DMS53 treated with DMSO at 0.1 percent for 48 hours (cell line): ENCODE measurements around the gene CEP350.

Experiments used
- DNase-seq: peaks from one replicate; lab custom pipeline; 2025; ENCODE audit not compliant: unreplicated experiment; lab: John Stamatoyannopoulos, UW

The CEP350 gene, protein sequence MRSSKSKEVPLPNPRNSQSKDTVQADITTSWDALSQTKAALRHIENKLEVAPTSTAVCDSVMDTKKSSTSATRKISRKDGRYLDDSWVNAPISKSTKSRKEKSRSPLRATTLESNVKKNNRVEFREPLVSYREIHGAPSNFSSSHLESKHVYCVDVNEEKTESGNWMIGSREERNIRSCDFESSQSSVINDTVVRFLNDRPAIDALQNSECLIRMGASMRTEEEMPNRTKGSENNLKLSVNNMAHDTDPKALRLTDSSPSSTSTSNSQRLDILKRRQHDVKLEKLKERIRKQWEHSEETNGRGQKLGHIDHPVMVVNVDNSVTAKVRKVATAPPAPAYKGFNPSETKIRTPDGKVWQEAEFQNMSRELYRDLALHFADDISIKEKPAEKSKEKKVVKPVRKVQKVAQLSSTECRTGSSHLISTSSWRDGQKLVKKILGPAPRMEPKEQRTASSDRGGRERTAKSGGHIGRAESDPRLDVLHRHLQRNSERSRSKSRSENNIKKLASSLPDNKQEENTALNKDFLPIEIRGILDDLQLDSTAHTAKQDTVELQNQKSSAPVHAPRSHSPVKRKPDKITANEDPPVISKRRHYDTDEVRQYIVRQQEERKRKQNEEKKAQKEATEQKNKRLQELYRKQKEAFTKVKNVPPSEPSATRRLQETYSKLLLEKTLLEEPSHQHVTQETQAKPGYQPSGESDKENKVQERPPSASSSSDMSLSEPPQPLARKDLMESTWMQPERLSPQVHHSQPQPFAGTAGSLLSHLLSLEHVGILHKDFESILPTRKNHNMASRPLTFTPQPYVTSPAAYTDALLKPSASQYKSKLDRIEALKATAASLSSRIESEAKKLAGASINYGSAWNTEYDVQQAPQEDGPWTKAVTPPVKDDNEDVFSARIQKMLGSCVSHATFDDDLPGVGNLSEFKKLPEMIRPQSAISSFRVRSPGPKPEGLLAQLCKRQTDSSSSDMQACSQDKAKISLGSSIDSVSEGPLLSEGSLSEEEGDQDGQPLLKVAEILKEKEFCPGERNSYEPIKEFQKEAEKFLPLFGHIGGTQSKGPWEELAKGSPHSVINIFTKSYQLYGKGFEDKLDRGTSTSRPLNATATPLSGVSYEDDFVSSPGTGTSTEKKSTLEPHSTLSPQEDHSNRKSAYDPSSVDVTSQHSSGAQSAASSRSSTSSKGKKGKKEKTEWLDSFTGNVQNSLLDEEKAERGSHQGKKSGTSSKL (N-terminal part only)

GRCh38 chr1:179954493-179955286 lies at the start of gene CEP350:
CEP350 (plus strand) TSS chr1:179954810; CDS start chr1:179986182, 31,372 bp downstream.
- DNase-seq: peak; percentile 96

- no peak for DNase-seq
Observed at GRCh38 chr1:179910934-179911333, 43.7 kb upstream of the CEP350 start.

GRCh38 chr1:179911812-179912211 lies 42.8 kb upstream of the CEP350 start:
- DNase-seq: no peak

DNA sequence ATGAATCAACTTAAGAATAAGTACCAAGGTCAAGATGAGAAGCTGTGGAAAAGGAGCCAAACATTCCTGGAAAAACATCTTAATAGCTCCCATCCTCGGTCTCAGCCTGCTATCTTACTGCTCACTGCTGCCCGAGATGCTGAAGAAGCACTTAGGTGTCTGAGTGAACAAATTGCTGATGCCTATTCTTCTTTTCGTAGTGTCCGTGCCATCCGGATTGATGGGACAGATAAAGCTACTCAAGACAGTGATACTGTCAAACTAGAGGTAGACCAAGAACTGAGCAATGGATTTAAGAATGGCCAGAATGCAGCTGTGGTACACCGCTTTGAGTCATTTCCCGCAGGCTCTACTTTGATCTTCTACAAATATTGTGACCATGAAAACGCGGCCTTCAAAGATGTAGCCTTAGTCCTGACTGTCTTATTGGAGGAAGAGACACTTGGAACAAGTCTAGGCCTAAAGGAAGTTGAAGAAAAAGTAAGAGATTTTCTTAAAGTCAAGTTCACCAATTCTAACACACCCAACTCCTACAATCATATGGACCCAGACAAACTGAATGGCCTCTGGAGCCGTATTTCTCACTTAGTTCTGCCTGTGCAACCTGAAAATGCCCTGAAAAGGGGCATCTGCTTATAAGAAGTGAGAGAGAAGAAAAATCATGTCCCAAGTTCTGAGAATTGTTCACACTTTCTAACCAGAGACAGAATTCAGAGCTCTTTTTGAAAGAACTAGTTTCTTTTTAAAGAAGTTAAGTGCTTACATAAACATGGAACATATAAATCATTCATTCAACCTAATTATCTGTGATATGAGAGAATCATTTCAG lies 36.8 kb upstream of the CEP350 start:
- no peak for DNase-seq

GRCh38 chr1:179921472-179921871 lies 33.1 kb upstream of the CEP350 start:
- no peak for DNase-seq

- DNase-seq: no peak
Observed at GRCh38 chr1:179921981-179922872, 32.4 kb upstream of the CEP350 start.

GRCh38 chr1:179923029-179923428 lies 31.6 kb upstream of the CEP350 start:
- no peak for DNase-seq

DNA sequence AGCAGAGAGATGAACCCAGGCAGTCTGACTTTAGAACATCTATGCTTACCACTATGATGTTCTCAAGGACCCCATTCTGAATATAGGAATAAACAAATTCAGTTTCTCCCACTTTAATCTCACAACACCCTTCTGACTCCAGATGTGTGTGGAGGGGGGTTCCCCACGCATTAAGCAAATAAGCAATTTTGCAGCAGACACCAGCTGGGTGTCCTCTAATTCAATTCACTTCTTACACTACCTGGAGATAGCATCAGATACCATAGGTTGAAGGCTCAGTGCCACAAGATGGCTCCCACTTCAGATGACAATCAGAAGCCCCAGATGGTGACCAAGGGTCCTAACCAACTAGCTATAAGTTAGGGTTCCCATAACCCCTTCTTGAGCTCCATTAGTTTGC lies 30.3 kb upstream of the CEP350 start:
- no peak for DNase-seq

DNA sequence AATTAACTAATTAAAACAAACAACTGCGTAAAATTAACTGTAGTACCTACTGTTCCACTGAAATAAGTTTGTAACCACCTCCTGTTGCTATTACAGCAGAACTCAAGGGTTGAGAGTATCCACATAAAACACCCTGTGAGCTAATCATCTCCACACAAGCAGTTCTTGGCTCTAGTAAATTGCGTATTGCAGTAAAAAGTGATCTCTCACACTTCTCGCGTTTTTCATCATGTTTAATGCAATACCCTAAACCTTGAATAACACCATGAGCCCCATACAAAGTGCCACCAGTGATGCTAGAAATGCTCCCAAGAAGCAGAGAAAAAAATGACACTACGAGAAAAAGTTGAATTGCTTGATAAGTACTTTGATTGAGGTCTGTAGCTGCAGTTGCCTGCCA lies 29.3 kb upstream of the CEP350 start:
- no peak for DNase-seq

DNA sequence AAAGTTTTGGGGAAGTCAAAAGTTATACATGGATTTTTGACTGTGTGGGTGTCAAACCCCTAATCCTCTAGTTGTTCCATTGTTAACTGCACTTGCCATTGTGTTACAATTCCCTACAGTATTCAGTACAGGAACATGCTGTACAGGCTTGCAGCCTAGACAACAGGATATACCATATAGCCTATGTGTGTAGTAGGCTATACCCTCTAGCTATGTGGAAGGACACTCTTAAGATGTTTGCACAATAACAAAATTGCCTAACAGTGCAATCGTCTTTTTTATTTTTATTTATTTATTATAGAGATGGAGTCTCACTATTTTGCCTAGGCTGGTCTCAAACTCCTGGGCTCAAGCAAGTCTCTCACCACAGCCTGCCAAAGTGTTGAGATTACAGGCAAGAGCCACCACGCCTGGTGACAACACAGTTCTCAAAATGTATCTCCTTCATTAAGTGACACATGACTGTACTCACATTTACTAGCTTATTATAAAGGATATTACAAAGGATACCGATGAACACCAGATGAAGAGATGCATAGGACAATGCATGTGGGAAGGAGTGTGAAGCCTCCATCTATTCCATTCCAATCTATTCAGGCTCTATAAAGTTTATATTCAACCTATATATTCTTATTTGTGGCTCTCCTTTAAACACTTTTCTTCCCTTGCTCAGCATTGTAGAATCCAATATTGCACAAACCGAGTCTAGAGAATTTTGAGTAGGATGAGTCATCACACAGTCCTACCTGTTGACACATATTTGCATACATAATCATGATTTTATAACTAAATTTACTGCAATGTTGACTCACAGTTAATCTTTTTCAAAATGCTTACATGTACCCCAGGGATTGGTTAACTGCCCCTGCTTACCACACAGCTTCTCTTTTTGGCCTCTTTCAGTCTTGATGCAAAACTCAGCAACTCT lies 28.4 kb upstream of the CEP350 start:
- no peak for DNase-seq

GRCh38 chr1:179926850-179927205 lies 27.8 kb upstream of the CEP350 start:
- no peak for DNase-seq

GRCh38 chr1:179929955-179930798 lies 24.4 kb upstream of the CEP350 start:
- no peak for DNase-seq

GRCh38 chr1:179930867-179931266 lies 23.7 kb upstream of the CEP350 start:
- DNase-seq: no peak

DNA sequence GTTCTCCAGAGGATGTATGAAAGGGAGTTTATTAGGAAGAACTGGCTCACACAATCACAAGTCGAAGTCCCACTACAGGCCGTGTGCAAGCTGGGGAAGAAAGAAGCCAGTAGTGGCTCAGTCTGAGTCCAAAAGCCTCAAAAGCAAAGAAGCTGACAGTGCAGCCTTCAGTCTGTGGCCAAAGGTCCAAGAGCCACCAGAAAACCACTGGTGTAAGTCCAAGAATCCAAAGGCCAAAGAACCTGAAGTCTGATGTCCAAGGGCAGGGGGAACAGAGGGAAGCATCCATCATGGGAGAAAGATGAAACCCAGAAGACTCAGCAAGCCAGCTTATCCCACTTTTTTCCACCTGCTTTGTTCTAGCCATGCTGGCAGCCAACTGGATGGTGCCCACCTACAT lies 21.4 kb upstream of the CEP350 start:
- no peak for DNase-seq

DNA sequence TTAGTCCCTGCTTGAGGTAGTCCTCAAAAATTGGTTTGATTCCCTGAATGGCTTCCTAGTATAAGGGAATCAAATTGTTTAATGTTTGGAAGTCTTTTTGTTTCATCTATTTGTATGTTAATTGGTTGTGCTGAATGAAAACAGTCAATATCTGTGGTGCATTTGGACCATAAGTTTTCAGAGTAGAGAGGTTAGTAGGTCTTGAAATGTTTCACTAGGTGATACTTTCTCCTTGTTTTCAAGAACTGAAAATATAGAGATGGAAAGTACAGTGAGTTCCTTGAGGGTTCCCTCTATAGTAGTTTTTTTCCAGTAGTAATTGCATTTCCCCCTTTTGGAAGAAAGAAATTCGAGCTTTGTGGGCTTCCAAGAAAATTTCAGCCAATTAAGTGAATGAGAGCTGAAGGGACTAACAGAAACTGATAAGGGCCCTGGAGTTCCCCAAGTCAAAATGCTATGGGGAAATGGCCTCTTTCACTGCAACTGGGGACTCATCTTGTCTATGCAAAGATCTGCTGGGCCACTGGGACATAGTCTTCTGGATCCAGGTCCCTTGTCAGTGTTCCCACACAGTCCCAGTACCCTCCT lies 18.6 kb upstream of the CEP350 start:
- no peak for DNase-seq

DNA sequence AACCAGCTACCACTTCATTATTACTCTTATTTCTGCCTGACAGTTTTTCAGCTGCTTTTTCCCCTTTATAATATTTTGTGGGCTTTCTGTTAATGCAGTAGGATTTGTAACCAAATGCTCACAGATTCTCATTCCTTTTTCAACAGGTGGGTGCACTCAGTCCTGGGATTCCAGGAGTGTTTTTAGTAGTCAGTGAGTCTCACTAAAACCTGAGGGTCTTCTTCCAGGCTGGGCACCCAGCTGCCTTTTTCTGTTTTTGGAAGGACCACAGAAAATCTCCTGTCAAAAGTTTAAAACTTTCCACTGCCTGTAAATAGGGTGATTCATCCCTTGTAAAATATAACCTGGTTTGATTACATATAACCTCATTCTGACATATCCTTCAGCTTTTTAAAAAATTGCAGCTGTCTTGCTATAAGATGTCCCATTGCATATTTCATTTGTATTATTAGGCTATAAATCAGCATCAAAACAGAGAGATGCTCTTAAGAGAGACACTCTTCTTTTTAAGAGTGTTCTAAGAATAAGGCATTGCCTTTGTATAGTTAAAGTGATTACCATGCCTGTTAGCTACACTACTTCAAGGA lies 16.8 kb upstream of the CEP350 start:
- DNase-seq: no peak
